Type B pancreatic cell (in vitro differentiated cells): ENCODE data around the gene PNPLA1. TPM values are rescaled to one million over a fixed set of nuclear protein-coding genes. Genes with fewer than 3 reads are reported as not detected.

Source experiments
- DNase-seq: peaks from one replicate; pipeline ENCODE4 v3.0.0; 2021; ENCODE audit warnings: mixed read lengths; ENCODE audit not compliant: unreplicated experiment; ENCODE audit errors: extremely low spot score
- H3K27ac Mint-ChIP-seq: 2 replicates; pipeline ENCODE4 v1.8.0; 2021; ENCODE audit warnings: mild to moderate bottlenecking, mixed read lengths
- H3K27me3 Mint-ChIP-seq: 2 replicates; pipeline ENCODE4 v1.8.0; 2021; ENCODE audit warnings: mixed read lengths
- H3K36me3 Mint-ChIP-seq: 2 replicates; pipeline ENCODE4 v1.8.0; 2021; ENCODE audit warnings: mixed read lengths
- H3K4me1 Mint-ChIP-seq: one replicate; pipeline ENCODE4 v1.8.0; 2021; ENCODE audit warnings: mixed read lengths; ENCODE audit not compliant: unreplicated experiment
- H3K4me3 Mint-ChIP-seq: 2 replicates; pipeline ENCODE4 v1.8.0; 2021; ENCODE audit warnings: mild to moderate bottlenecking, mixed read lengths
- H3K9me3 Mint-ChIP-seq: 2 replicates; pipeline ENCODE4 v1.8.0; 2021; ENCODE audit warnings: mixed read lengths
- CTCF ChIP-seq: fragments of 200-600 bp; sonication (generic); conservative IDR thresholded peaks from 2 replicates; pipeline ENCODE4 v1.5.0; 2021; ENCODE audit warnings: antibody characterized with exemption, mild to moderate bottlenecking
- total RNA-seq: library from RNA; stranded (reverse); gene quantifications from 2 replicates; pipeline ENCODE4 v1.2.1, GENCODE V29; 2021; ENCODE audit warnings: low replicate concordance

PNPLA1 gene
- total RNA-seq, 1 donor from 2014 or later, result 0.12 TPM

DNA sequence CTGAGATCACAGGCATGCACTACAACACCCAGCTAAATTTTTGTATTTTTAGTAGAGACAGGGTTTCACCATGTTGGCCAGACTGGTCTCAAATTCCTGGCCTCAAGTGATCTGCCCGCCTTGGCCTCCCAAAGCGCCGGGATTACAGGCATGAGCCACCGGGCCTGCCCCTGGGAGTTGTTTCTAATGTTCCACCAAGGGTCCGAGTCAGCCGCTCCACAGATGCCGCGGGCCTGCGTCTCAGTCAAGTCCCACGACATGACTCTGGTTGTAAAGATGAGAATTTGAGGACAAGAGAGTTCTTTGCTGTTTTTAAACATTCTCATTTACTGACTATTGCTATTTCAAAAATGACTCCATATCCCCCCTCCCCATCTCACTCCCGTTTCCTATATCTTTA, 36.0 kb downstream of the PNPLA1 start:
- Mint-ChIP-seq H3K36me3 (no peaks in the 10 kb centered on the region), H3K27ac (no peak overlapping the region), H3K4me3 (no peak overlapping the region), H3K27me3 (peaks cover 3% of the 10 kb centered on the region), H3K4me1 (peaks cover 14% of the 10 kb centered on the region), H3K9me3 (no peaks in the 10 kb centered on the region)
- no peak for TF ChIP-seq CTCF
- DNase-seq, result no peak

- peaks cover 5% of the 10 kb centered on the region for H3K27me3 Mint-ChIP-seq
- H3K4me3 Mint-ChIP-seq, result no peak overlapping the region
- H3K36me3 Mint-ChIP-seq, result no peaks in the 10 kb centered on the region
Measured at GRCh38 chr6:36306375-36306774, 36.5 kb downstream of the PNPLA1 start.

GRCh38 chr6:36308514-36308913, 38.7 kb downstream of the PNPLA1 start:
- no peak for TF ChIP-seq CTCF
- no peaks in the 10 kb centered on the region for H3K36me3 Mint-ChIP-seq

More at GRCh38 chr6:36306375-36306774, 36.5 kb downstream of the PNPLA1 start:
- H3K9me3 Mint-ChIP-seq, result no peaks in the 10 kb centered on the region
- no peak for DNase-seq
- no peak overlapping the region for H3K27ac Mint-ChIP-seq
- H3K4me1 Mint-ChIP-seq, result peaks cover 14% of the 10 kb centered on the region
- no peak for TF ChIP-seq CTCF

DNA sequence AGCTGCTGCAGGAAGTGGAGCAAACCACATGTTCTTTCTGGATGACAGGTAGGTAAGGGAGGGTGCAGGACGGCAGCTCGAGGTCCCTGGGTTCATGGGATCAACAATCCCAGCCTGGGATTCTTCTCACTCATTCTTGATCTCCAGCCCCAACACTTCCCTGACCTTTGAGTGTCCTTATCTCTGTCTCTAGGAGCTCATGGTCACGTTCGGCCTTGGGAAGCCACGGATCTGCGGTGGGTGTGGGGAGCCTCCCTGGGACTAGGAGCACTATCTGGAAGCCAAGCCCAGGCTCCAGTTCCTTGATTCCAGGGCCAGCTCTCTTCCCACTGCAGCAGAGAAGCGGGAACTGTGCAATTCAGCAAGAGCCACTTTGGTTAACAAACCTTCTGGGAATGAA, 39.3 kb downstream of the PNPLA1 start:
- H3K4me1 Mint-ChIP-seq, result peaks cover 17% of the 10 kb centered on the region
- H3K27me3 Mint-ChIP-seq, result peaks cover 2% of the 10 kb centered on the region
- no peaks in the 10 kb centered on the region for H3K9me3 Mint-ChIP-seq
- no peak overlapping the region for H3K4me3 Mint-ChIP-seq
- no peaks in the 10 kb centered on the region for H3K36me3 Mint-ChIP-seq
- H3K27ac Mint-ChIP-seq, result no peak overlapping the region
- TF ChIP-seq CTCF, result no peak
- no peak for DNase-seq

More at GRCh38 chr6:36308514-36308913, 38.7 kb downstream of the PNPLA1 start:
- peaks cover 13% of the 10 kb centered on the region for H3K4me1 Mint-ChIP-seq
- no peak overlapping the region for H3K4me3 Mint-ChIP-seq
- no peaks in the 10 kb centered on the region for H3K9me3 Mint-ChIP-seq
- no peak for DNase-seq
- H3K27ac Mint-ChIP-seq, result no peak overlapping the region
- H3K27me3 Mint-ChIP-seq, result peaks cover 2% of the 10 kb centered on the region

GRCh38 chr6:36309900-36310299, 40.0 kb downstream of the PNPLA1 start:
- no peak overlapping the region for H3K27ac Mint-ChIP-seq
- H3K36me3 Mint-ChIP-seq, result no peaks in the 10 kb centered on the region
- no peak for TF ChIP-seq CTCF
- no peaks in the 10 kb centered on the region for H3K9me3 Mint-ChIP-seq
- H3K27me3 Mint-ChIP-seq, result peaks cover 2% of the 10 kb centered on the region
- H3K4me1 Mint-ChIP-seq, result peaks cover 20% of the 10 kb centered on the region
- H3K4me3 Mint-ChIP-seq, result no peak overlapping the region
- no peak for DNase-seq
